H9 (cell line): Measurements from ENCODE around the gene DECR2. TPM values are rescaled to one million over a fixed set of nuclear protein-coding genes. Genes with fewer than 3 reads are reported as not detected.

ENCODE experiments used
- DNase-seq: peaks from one replicate; pipeline ENCODE4 v3.0.0-alpha.2; 2017
- H2AFZ ChIP-seq: one replicate; pipeline ENCODE4 v1.6.1; 2013; ENCODE audit warnings: mild to moderate bottlenecking, low read length, control low read depth, moderate library complexity
- H2AK5ac ChIP-seq: 2 replicates; pipeline ENCODE4 v1.6.1; 2013; ENCODE audit warnings: low read length, control low read depth, mixed read lengths; ENCODE audit not compliant: insufficient read length
- H2BK120ac ChIP-seq: one replicate; pipeline ENCODE4 v1.6.1; 2013; ENCODE audit warnings: low read depth, mild to moderate bottlenecking, low read length, control low read depth, inconsistent platforms; ENCODE audit not compliant: poor library complexity, severe bottlenecking
- H2BK12ac ChIP-seq: 2 replicates; pipeline ENCODE4 v1.6.1; 2013; ENCODE audit warnings: low read length, control low read depth, mixed read lengths, low read depth; ENCODE audit not compliant: insufficient read length
- H2BK15ac ChIP-seq: 2 replicates; pipeline ENCODE4 v1.6.1; 2013; ENCODE audit warnings: low read depth, low read length, control low read depth
- H2BK20ac ChIP-seq: one replicate; pipeline ENCODE4 v1.6.1; 2013; ENCODE audit warnings: low read depth, mild to moderate bottlenecking, low read length, control low read depth, inconsistent platforms; ENCODE audit not compliant: poor library complexity, severe bottlenecking
- H2BK5ac ChIP-seq: 2 replicates; pipeline ENCODE4 v1.6.1; 2013; ENCODE audit warnings: low read length, control low read depth, mixed read lengths; ENCODE audit not compliant: insufficient read length
- H3K14ac ChIP-seq: 2 replicates; pipeline ENCODE4 v1.6.1; 2013; ENCODE audit warnings: low read length, control low read depth; ENCODE audit not compliant: insufficient read depth
- H3K18ac ChIP-seq: 2 replicates; pipeline ENCODE4 v1.6.1; 2013; ENCODE audit warnings: low read depth, mild to moderate bottlenecking, mixed read lengths, low read length, control low read depth; ENCODE audit not compliant: insufficient read length
- H3K23ac ChIP-seq: 2 replicates; pipeline ENCODE4 v1.6.1; 2013; ENCODE audit warnings: low read length, control low read depth, mixed read lengths, low read depth; ENCODE audit not compliant: insufficient read length
- H3K23me2 ChIP-seq: 2 replicates; pipeline ENCODE4 v1.6.1; 2013; ENCODE audit warnings: low read depth, mild to moderate bottlenecking, mixed read lengths, low read length, control low read depth; ENCODE audit not compliant: insufficient read length, poor library complexity, severe bottlenecking
- H3K27ac ChIP-seq: 2 replicates; pipeline ENCODE4 v1.5.1; 2013; ENCODE audit warnings: low read length, control low read depth, mixed read lengths, low read depth; ENCODE audit not compliant: insufficient read length
- H3K27me3 ChIP-seq: 2 replicates; pipeline ENCODE4 v1.6.1; 2013; ENCODE audit warnings: low read length, control low read depth, inconsistent platforms; ENCODE audit not compliant: insufficient read depth
- H3K4ac ChIP-seq: 2 replicates; pipeline ENCODE4 v1.6.1; 2013; ENCODE audit warnings: low read depth, mild to moderate bottlenecking, control low read depth, inconsistent platforms, low read length, moderate library complexity
- H3K4me1 ChIP-seq: 2 replicates; pipeline ENCODE4 v1.6.1; 2013; ENCODE audit warnings: low read length, control low read depth, inconsistent platforms; ENCODE audit not compliant: insufficient read depth
- H3K4me2 ChIP-seq: 2 replicates; pipeline ENCODE4 v1.6.1; 2013; ENCODE audit warnings: low read length, control low read depth, mixed read lengths; ENCODE audit not compliant: insufficient read length, insufficient read depth
- H3K56ac ChIP-seq: 2 replicates; pipeline ENCODE4 v1.6.1; 2013; ENCODE audit warnings: low read depth, mild to moderate bottlenecking, mixed read lengths, low read length, control low read depth; ENCODE audit not compliant: insufficient read length
- H3K79me1 ChIP-seq: 2 replicates; pipeline ENCODE4 v1.6.1; 2013; ENCODE audit warnings: low read depth, mild to moderate bottlenecking, moderate library complexity, low read length, control low read depth, inconsistent platforms; ENCODE audit not compliant: insufficient read depth, poor library complexity, severe bottlenecking
- H3K79me2 ChIP-seq: 2 replicates; pipeline ENCODE4 v1.6.1; 2013; ENCODE audit warnings: low read length, control low read depth, inconsistent platforms; ENCODE audit not compliant: insufficient read depth
- H3K9ac ChIP-seq: 2 replicates; pipeline ENCODE4 v1.6.1; 2013; ENCODE audit warnings: low read length, control low read depth, mixed read lengths; ENCODE audit not compliant: insufficient read length; ENCODE audit errors: extremely low read depth
- H3K9me3 ChIP-seq: one replicate; pipeline ENCODE4 v1.6.1; 2013; ENCODE audit warnings: low read depth, low read length, inconsistent platforms; ENCODE audit not compliant: control insufficient read depth
- H3T11ph ChIP-seq: one replicate; pipeline ENCODE4 v1.6.1; 2013; ENCODE audit warnings: mild to moderate bottlenecking, low read length, control low read depth, inconsistent platforms
- H4K20me1 ChIP-seq: one replicate; pipeline ENCODE4 v1.6.1; 2013; ENCODE audit not compliant: control insufficient read depth, insufficient read length, insufficient read depth
- H4K5ac ChIP-seq: 2 replicates; pipeline ENCODE4 v1.6.1; 2013; ENCODE audit warnings: low read depth, mild to moderate bottlenecking, mixed read lengths, low read length, control low read depth; ENCODE audit not compliant: insufficient read length
- H4K8ac ChIP-seq: replicated peaks from 2 replicates; pipeline ENCODE4 v1.6.1; 2013; ENCODE audit warnings: low read length, control low read depth, mixed read lengths, low read depth; ENCODE audit not compliant: insufficient read length
- H4K91ac ChIP-seq: 2 replicates; pipeline ENCODE4 v1.6.1; 2013; ENCODE audit warnings: low read depth, mild to moderate bottlenecking, moderate library complexity, mixed read lengths, low read length, control low read depth; ENCODE audit not compliant: insufficient read length
- H3K27ac Mint-ChIP-seq, 3 experiments: 2 replicates in 2 of 3; 3 replicates in 1 of 3; pipeline ENCODE4 v1.8.0; 2020 to 2021; ENCODE audit warnings: mixed read lengths in 3 of 3, mild to moderate bottlenecking in 1 of 3, moderate library complexity in 1 of 3
- H3K27me3 Mint-ChIP-seq: 2 replicates; pipeline ENCODE4 v1.8.0; 2021; ENCODE audit warnings: low read depth, mild to moderate bottlenecking, moderate library complexity, mixed read lengths
- H3K36me3 Mint-ChIP-seq, 3 experiments: 2 replicates in 2 of 3; 3 replicates in 1 of 3; pipeline ENCODE4 v1.8.0; 2020 to 2021; ENCODE audit warnings: low read depth in 3 of 3, mixed read lengths in 3 of 3; ENCODE audit not compliant: insufficient read depth in 1 of 3
- H3K4me1 Mint-ChIP-seq, 2 experiments: 2 replicates each; pipeline ENCODE4 v1.8.0; 2020; ENCODE audit warnings: mixed read lengths in 2 of 2
- H3K4me3 Mint-ChIP-seq, 2 experiments: 2 replicates in 1 of 2; 3 replicates in 1 of 2; pipeline ENCODE4 v1.8.0; 2020 to 2021; ENCODE audit warnings: mild to moderate bottlenecking in 2 of 2, mixed read lengths in 2 of 2, moderate library complexity in 1 of 2
- H3K9me3 Mint-ChIP-seq, 2 experiments: 2 replicates in 1 of 2; 3 replicates in 1 of 2; pipeline ENCODE4 v1.8.0; 2020; ENCODE audit warnings: mild to moderate bottlenecking in 2 of 2, mixed read lengths in 2 of 2, moderate library complexity in 1 of 2
- CTCF ChIP-seq: fragments of 200-600 bp; sonication (generic); conservative IDR thresholded peaks from 3 replicates; pipeline ENCODE4 v1.8.0; 2021; ENCODE audit warnings: antibody characterized with exemption, mild to moderate bottlenecking
- WGBS: extraction: QIAGEN DNeasy Blood & Tissue Kit; methylation state at CpG from one replicate; pipeline ENCODE4 v1.1.7; 2013; ENCODE audit warnings: missing lambda C conversion rate, low lambda C conversion rate, mixed read lengths; ENCODE audit not compliant: insufficient read length; ENCODE audit errors: extremely low coverage; 5-methylcytosine and 5-hydroxymethylcytosine counted together
- total RNA-seq: library from RNA; stranded (reverse); gene quantifications from 2 replicates; pipeline ENCODE4 v1.2.1, GENCODE V29; 2021

The DECR2 gene
- total RNA-seq, 1 experiment from 2014 or later: 39.3 TPM

DNA sequence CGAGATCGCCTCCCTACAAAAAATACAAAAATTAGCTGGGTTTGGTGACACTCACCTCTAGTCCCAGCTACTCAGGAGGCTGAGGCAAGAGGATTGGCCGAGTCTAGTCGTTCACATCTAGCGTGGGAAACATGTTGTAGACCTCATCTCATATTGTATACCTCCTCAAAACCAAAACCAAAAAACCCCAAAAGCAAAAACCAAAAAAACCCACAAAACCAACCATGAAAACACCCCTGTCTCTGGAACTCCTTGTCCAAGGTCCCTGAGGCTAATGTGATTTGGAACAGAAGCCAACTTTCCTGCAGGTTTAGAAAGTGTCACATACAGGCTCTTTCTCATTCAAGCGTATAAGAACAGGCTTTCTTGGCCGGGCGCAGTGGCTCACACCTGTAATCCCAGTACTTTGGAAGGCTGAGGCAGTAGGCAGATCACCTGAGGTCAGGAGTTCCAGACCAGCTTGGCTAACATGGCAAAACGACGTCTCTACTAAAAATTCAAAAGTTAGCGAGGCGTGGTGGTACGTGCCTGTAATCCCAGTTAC is 52.8 kb downstream of the DECR2 start:
- H3K56ac ChIP-seq: no peak overlapping the region
- H3K9me3 ChIP-seq: no peaks in the 10 kb centered on the region
- H2BK20ac ChIP-seq: no peak overlapping the region
- H2AK5ac ChIP-seq: no peak overlapping the region
- WGBS: no CpG with 5 or more reads among the region's 13 CpGs
- H3K9ac ChIP-seq: no peak overlapping the region
- no peak overlapping the region for H2BK120ac ChIP-seq
- peak overlapping the region; percentile 48 to 90 (median 86); a peak in 5 of 7 replicates for H3K27ac Mint-ChIP-seq
- DNase-seq: no peak
- H3K27ac ChIP-seq: no peak overlapping the region
- no peak overlapping the region for H3K14ac ChIP-seq
- H2AFZ ChIP-seq: no peak overlapping the region
- H3K4me1 ChIP-seq: peaks cover 3% of the 10 kb centered on the region; the same call in 1 of the 2 replicates
- H2BK5ac ChIP-seq: no peak overlapping the region
- no peak overlapping the region for H4K91ac ChIP-seq
- no peaks in the 10 kb centered on the region for H3K79me2 ChIP-seq
- H3K27me3 ChIP-seq: no peaks in the 10 kb centered on the region
- no peak overlapping the region for H4K5ac ChIP-seq
- H4K8ac ChIP-seq: no peak overlapping the region
- no peaks in the 10 kb centered on the region for H3K9me3 Mint-ChIP-seq
- no peak overlapping the region for H3K4me3 Mint-ChIP-seq
- no peak overlapping the region for H3K4ac ChIP-seq
- H3K27me3 Mint-ChIP-seq: no peaks in the 10 kb centered on the region
- H2BK12ac ChIP-seq: no peak overlapping the region
- no peak overlapping the region for H3K4me2 ChIP-seq
- no peak overlapping the region for H3T11ph ChIP-seq
- H3K23me2 ChIP-seq: no peaks in the 10 kb centered on the region
- no peaks in the 10 kb centered on the region for H4K20me1 ChIP-seq
- H3K18ac ChIP-seq: no peak overlapping the region
- TF ChIP-seq CTCF: no peak
- no peaks in the 10 kb centered on the region; a peak in 1 of 7 replicates for H3K36me3 Mint-ChIP-seq
- peaks cover 18 to 31% of the 10 kb centered on the region in 2 experiments for H3K4me1 Mint-ChIP-seq
- no peak overlapping the region for H3K23ac ChIP-seq
- no peak overlapping the region for H2BK15ac ChIP-seq
- H3K79me1 ChIP-seq: no peaks in the 10 kb centered on the region
